ENCODE data around the gene SKA2. TPM values are rescaled to one million over a fixed set of nuclear protein-coding genes. Genes with fewer than 3 reads are reported as not detected.

SKA2 gene
- total and polyA plus RNA-seq, 9 of the 15 experiments (the other 6 are each of a cell fraction or from before 2014, with no cell fraction given): 58.1 to 183 (median 133) TPM

- TF ChIP-seq NONO (IDR thresholded peaks at IDR 0.05; ENCODE audit: low read depth in 2 of 2, low read length in 1 of 2) (no peak), EP400 (IDR thresholded peaks at IDR 0.05) (peak; percentile 83; the same call in 1 of the 2 replicates), MBD2 (IDR thresholded peaks at IDR 0.05; ENCODE audit: borderline replicate concordance, low read depth) (peak; percentile 100), SP2 (IDR thresholded peaks at IDR 0.05; ENCODE audit: extremely low read depth, low read depth, low read length, poor library complexity, severe bottlenecking) (peak; percentile 86), TEAD4 (IDR thresholded peaks at IDR 0.05; ENCODE audit: low read length) (peak; percentile 95), TEAD4 (CRISPR knock-in tag; IDR thresholded peaks at IDR 0.05; ENCODE audit: borderline replicate concordance) (no peak), POLR2AphosphoS5 (IDR thresholded peaks at IDR 0.05; ENCODE audit: control insufficient read depth, insufficient read depth, low read depth, low read length) (peak; percentile 35; the same call in 1 of the 2 replicates), E4F1 (CRISPR knock-in tag; IDR thresholded peaks at IDR 0.05; ENCODE audit: borderline replicate concordance) (no peak), ARID4B (CRISPR knock-in tag; IDR thresholded peaks at IDR 0.05) (peak; percentile 75), ZNF316 (IDR thresholded peaks at IDR 0.05) (no peak), C11orf30 (IDR thresholded peaks at IDR 0.05; ENCODE audit: low read depth) (peak; percentile 80), POLR2G (IDR thresholded peaks at IDR 0.05; ENCODE audit: low read depth, low read length) (peak; percentile 83), NRF1 (conservative IDR thresholded peaks at IDR 0.05 in 1 of 2, IDR thresholded peaks at IDR 0.05 in 1 of 2) (peak; percentile 63 to 69; a peak in 3 of 4 replicates), TEAD1 (CRISPR knock-in tag; IDR thresholded peaks at IDR 0.05) (peak; percentile 97 to 100), HDAC8 (tag; IDR thresholded peaks at IDR 0.05) (0 out of 2 replicates have a peak, but pooled peaks have one; percentile 13), FOXK1 (CRISPR knock-in tag; IDR thresholded peaks at IDR 0.05; ENCODE audit: borderline replicate concordance) (no peak)
- TF ChIP-seq, protein P1, sequence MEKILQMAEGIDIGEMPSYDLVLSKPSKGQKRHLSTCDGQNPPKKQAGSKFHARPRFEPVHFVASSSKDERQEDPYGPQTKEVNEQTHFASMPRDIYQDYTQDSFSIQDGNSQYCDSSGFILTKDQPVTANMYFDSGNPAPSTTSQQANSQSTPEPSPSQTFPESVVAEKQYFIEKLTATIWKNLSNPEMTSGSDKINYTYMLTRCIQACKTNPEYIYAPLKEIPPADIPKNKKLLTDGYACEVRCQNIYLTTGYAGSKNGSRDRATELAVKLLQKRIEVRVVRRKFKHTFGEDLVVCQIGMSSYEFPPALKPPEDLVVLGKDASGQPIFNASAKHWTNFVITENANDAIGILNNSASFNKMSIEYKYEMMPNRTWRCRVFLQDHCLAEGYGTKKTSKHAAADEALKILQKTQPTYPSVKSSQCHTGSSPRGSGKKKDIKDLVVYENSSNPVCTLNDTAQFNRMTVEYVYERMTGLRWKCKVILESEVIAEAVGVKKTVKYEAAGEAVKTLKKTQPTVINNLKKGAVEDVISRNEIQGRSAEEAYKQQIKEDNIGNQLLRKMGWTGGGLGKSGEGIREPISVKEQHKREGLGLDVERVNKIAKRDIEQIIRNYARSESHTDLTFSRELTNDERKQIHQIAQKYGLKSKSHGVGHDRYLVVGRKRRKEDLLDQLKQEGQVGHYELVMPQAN (IDR thresholded peaks at IDR 0.05; ENCODE audit: borderline replicate concordance): peak; percentile 73; the same call in 1 of the 2 replicates
Observed at GRCh38 chr17:59154721-59155438, at the start of gene SKA2 (continued).

All from K562 (cell line).